Pancreas (tissue), 10 donors: ENCODE data around the gene XCL1. TPM values are rescaled to one million over a fixed set of nuclear protein-coding genes. Genes with fewer than 3 reads are reported as not detected.
"Not testable (repeated sequence)": the region's sequence is repeated elsewhere in the genome, so short reads cannot be mapped to it uniquely, and the experiment has no call there.

Experiments used
- ATAC-seq, 4 donors: fragments of 200-7000 bp; cut with Tn5 transposase; one replicate each; pipeline versions ENCODE4 v1.8.0 to v1.9.1; 2020; ENCODE audit warnings: mild to moderate bottlenecking in 4 of 4, moderate library complexity in 4 of 4
- DNase-seq, 6 donors: peaks; one replicate each; pipeline ENCODE4 v3.0.0-alpha.2; 2020
- FAIRE-seq: peaks from 2 replicates; lab custom pipeline; 2012; peaks lifted over from hg19 to GRCh38; lab: Jason Lieb, UNC
- H3K27ac ChIP-seq, 4 donors: fragments of 200-600 bp; sonication (generic); 1 replicate in 3 of 4; 2 replicates in 1 of 4; pipeline versions ENCODE4 v1.5.0 to v1.8.0; 2020
- H3K27me3 ChIP-seq, 4 donors: fragments of 200-600 bp; one replicate each; pipeline ENCODE4 v1.8.0; 2021
- H3K36me3 ChIP-seq, 3 donors: fragments of 200-600 bp; sonication (generic) in 1 of 3; one replicate each; pipeline versions ENCODE4 v1.5.0 to v1.8.0; 2020 to 2021
- H3K4me1 ChIP-seq, 3 donors: fragments of 200-600 bp; one replicate each; pipeline ENCODE4 v1.8.0; 2021
- H3K4me3 ChIP-seq, 4 donors: fragments of 200-600 bp; sonication (generic) in 2 of 4; one replicate each; pipeline versions ENCODE4 v1.5.0 to v1.8.0; 2020 to 2021
- H3K9me3 ChIP-seq, 4 donors: fragments of 200-600 bp; one replicate each; pipeline ENCODE4 v1.8.0; 2021
- WGBS, 2 donors: extraction: QIAGEN DNeasy Blood & Tissue Kit; methylation state at CpG; one replicate each; pipeline ENCODE4 v1.1.7; 2013; 5-methylcytosine and 5-hydroxymethylcytosine counted together
- intact Hi-C, 3 donors: fragments of 100-400 bp; cut with DNase I; formaldehyde crosslinking; loops; one replicate each; pipeline versions ENCODE4 v1.11.1 to v1.14.2; 2022
- polyA plus RNA-seq, 2 donors: library from polyadenylated mRNA; stranded (reverse); fragments of 200-250 nt; gene quantifications; one replicate each; pipeline ENCODE4 v1.2.3, GENCODE V29; 2013
- total RNA-seq, 6 donors: library from RNA; stranded (reverse); fragmentation: NEBNext Ultra II Directional in 4 of 6; extraction: Animal tissue kit (Norgen Biotek cat#: 25700) in 4 of 6; gene quantifications; one replicate each; pipeline versions ENCODE4 v1.2.1 to v1.2.4, GENCODE V29; 2021 to 2023
- TF ChIP-seq, protein P1 (sequence below), 4 donors: fragments of 200-600 bp; sonication (generic) in 3 of 4; IDR thresholded peaks; one replicate each; pipeline versions ENCODE4 v1.5.0 to v1.8.0; 2021; ENCODE audit warnings: antibody characterized with exemption in 4 of 4
- donor health status: healthy with polysubstance abuse.
- donor health status: DM: no; HTN: no; CAD: no; lungs with moderate emphysema.
- donor health status: DM: no; HTN: no; CAD: no.
- donor health status: control.
- donor health status: control.
- donor health status: Bipolar disorder and iron deficiency.
- donor health status: DM: yes; HTN: yes; CAD: no.
- donor health status: DM: no; HTN: no; CAD: no.
- donor health status: DM: no; HTN: no; CAD: no.
- donor health status: DM: yes; HTN: yes; CAD: no.

XCL1 gene
- total and polyA plus RNA-seq, 8 donors: 0.09 to 0.28 (median 0.14) TPM; not detected in 5

DNA sequence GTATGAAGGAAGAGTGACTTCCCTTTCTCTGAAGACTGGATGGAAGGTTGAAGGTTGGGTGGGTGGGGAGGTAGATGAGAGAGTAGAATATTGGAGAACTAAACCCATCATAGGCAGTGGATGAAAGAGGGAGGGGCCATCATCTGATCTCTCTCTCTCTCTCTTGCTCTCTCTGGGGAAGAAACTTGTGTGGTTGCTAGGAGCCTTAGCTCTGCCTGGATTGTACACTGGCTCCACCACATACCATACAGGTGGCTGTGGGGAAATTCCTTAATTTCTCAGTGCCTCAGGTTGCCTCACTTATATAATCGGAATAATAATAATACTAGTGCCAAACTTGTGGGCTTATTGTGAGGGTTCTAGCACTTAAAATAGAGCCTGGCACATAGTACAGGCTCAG, 9.5 kb downstream of the XCL1 start:
- H3K27me3 ChIP-seq: no peaks in the 10 kb centered on the region
- no peaks in the 10 kb centered on the region for H3K4me1 ChIP-seq
- FAIRE-seq: no peak
- TF ChIP-seq, protein P1, sequence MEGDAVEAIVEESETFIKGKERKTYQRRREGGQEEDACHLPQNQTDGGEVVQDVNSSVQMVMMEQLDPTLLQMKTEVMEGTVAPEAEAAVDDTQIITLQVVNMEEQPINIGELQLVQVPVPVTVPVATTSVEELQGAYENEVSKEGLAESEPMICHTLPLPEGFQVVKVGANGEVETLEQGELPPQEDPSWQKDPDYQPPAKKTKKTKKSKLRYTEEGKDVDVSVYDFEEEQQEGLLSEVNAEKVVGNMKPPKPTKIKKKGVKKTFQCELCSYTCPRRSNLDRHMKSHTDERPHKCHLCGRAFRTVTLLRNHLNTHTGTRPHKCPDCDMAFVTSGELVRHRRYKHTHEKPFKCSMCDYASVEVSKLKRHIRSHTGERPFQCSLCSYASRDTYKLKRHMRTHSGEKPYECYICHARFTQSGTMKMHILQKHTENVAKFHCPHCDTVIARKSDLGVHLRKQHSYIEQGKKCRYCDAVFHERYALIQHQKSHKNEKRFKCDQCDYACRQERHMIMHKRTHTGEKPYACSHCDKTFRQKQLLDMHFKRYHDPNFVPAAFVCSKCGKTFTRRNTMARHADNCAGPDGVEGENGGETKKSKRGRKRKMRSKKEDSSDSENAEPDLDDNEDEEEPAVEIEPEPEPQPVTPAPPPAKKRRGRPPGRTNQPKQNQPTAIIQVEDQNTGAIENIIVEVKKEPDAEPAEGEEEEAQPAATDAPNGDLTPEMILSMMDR (IDR thresholded peaks at IDR 0.05): no peak
- no peak for ATAC-seq
- WGBS, 2 donors: 48 to 93% methylated on average over 1 of the region's 1 CpG
- no peaks in the 10 kb centered on the region for H3K9me3 ChIP-seq
- no peak overlapping the region for H3K27ac ChIP-seq
- H3K4me3 ChIP-seq: no peak overlapping the region
- no peaks in the 10 kb centered on the region for H3K36me3 ChIP-seq
- DNase-seq: no peak
- intact Hi-C loops: loop anchor here in 1 of 3 donors (10.0 kb wide), 1 partner anchor 241 kb away; no protein-coding TSS in a partner anchor

DNA sequence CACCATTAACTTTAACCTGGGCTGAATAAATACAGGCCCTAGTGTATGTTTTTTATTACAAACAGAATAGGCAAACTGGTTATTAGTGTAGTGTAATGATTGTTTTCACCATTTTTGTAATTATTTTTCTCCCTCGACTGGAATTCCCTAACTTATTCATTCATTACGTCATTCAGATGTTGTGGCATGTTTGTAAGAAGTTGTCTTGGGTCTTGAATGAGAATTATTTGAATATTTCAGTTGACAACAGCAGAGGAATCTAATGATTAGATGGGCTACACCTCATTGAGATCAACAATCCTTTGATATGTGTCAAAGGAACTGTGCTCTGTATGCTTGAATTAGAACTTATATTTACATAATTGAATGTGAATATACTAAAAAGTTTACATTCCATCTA, 12.8 kb downstream of the XCL1 start:
- FAIRE-seq (no peak), ATAC-seq (no peak), DNase-seq (no peak)
- Histone ChIP-seq H3K36me3 (no peaks in the 10 kb centered on the region), H3K27ac (no peak overlapping the region), H3K27me3 (no peaks in the 10 kb centered on the region), H3K4me3 (no peak overlapping the region), H3K9me3 (no peaks in the 10 kb centered on the region), H3K4me1 (no peaks in the 10 kb centered on the region)
- intact Hi-C loops: loop anchor here in 1 of 3 donors (10.0 kb wide), 1 partner anchor 244 kb away; no protein-coding TSS in a partner anchor
- TF ChIP-seq, protein P1 (IDR thresholded peaks at IDR 0.05): no peak
- 71 to 76% methylated on average over 2 of the region's 2 CpGs for WGBS, 2 donors

DNA sequence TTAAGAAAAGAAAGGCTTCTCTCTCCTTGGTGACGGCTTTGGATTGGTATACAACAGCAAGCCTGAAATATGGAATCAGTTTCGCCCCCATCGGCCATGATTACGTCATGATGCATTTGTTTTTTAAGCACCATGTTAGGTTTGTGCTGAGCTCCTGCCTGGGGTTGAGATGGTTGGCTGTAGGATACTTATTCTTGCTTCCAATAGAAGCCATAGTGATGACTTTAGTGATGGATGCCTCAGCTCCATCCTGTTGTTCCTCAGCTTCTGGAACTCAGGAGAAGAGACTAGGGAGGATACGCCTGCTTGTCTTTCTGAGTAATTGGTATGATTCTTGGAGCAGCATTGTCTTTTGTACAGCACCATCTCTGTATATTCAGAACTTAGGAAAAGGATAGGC, 14.7 kb downstream of the XCL1 start:
- Histone ChIP-seq H3K4me1 (no peaks in the 10 kb centered on the region), H3K27me3 (no peaks in the 10 kb centered on the region), H3K4me3 (no peak overlapping the region), H3K9me3 (no peaks in the 10 kb centered on the region), H3K27ac (no peak overlapping the region), H3K36me3 (no peaks in the 10 kb centered on the region)
- WGBS, 2 donors: 77 to 87% methylated on average over 5 of the region's 5 CpGs
- ATAC-seq: no peak
- FAIRE-seq: no peak
- DNase-seq: no peak
- TF ChIP-seq, protein P1 (IDR thresholded peaks at IDR 0.05): no peak
- intact Hi-C loops: no loop called here

DNA sequence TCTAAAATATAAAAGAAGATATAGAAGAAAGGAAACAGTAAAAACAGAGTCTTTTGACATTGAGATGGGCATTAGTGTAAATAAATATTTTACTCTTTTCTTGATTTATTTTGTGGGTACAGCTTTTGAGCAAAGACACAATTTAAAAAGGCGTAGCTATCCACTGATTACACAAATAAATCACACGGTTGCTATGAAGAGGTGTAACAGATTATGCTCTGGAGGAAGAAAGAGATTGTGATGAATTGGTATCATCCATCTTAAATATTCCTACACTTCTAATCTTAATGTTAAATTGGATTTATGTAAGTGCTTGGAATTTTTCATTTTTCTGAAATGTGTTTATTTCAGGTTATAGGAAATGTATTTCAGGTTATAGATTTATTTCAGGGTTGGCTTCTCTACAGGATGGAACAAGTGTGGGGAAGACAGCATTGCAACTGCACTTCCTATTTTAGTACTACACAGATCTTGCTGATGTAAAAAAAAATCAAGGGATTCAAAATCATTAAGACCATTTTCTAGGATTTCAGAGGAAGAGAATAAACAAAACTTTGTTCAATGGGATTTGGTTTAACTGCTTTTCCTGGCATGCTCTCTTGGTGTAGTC, 15.3 kb downstream of the XCL1 start:
- TF ChIP-seq, protein P1 (IDR thresholded peaks at IDR 0.05): no peak
- intact Hi-C loops: no loop called here
- no peak for DNase-seq
- Histone ChIP-seq H3K4me1 (no peaks in the 10 kb centered on the region), H3K36me3 (no peaks in the 10 kb centered on the region), H3K27ac (no peak overlapping the region), H3K27me3 (no peaks in the 10 kb centered on the region), H3K9me3 (no peaks in the 10 kb centered on the region), H3K4me3 (no peak overlapping the region)
- 51 to 55% methylated on average over 2 of the region's 2 CpGs for WGBS, 2 donors
- FAIRE-seq: no peak
- ATAC-seq: no peak

DNA sequence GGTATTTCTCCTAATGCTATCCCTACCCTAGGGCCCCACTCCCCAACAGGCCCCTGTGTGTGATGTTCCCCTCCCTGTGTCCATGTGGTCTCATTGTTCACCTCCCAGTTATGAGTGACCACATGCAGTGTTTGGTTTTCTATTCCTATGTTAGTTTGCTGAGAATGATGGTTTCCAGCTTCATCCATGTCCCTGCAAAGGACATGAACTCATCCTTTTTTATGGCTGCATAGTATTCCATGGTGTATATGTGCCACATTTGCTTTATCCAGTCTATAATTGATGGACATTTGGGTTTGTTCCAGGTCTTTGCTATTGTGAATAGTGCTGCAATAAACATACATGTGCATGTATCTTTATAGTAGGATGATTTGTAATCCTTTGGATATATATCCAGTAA, 19.0 kb downstream of the XCL1 start:
- not testable (repeated sequence) for ATAC-seq, H3K4me1 ChIP-seq

More for the DNA sequence above, 19.0 kb downstream of the XCL1 start:
- H3K27ac ChIP-seq, DNase-seq, H3K36me3 ChIP-seq, H3K4me3 ChIP-seq, intact Hi-C loops, FAIRE-seq, H3K27me3 ChIP-seq, H3K9me3 ChIP-seq: not testable (repeated sequence)
